ENCODE data around the gene VPS35L.

DNA sequence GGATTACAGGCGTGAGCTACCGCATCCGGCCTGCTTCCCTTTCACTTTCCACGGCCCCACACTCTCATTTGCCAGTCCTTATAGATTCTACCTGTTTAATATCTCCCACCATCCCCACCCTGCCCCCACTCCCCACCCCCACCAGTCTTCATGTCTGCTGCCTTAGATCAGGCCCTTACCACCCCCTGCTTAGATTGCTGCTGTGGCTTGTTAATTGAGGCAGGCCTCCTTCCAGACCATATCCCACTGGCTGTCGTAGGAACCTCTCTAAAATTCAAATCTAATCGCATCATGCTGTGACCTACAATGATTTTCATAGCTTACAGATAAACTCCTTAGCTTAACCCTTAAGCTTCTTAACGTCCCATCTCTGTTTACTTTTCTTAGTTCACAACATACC lies 167.5 kb downstream of the VPS35L start:
- TF ChIP-seq, protein P1, sequence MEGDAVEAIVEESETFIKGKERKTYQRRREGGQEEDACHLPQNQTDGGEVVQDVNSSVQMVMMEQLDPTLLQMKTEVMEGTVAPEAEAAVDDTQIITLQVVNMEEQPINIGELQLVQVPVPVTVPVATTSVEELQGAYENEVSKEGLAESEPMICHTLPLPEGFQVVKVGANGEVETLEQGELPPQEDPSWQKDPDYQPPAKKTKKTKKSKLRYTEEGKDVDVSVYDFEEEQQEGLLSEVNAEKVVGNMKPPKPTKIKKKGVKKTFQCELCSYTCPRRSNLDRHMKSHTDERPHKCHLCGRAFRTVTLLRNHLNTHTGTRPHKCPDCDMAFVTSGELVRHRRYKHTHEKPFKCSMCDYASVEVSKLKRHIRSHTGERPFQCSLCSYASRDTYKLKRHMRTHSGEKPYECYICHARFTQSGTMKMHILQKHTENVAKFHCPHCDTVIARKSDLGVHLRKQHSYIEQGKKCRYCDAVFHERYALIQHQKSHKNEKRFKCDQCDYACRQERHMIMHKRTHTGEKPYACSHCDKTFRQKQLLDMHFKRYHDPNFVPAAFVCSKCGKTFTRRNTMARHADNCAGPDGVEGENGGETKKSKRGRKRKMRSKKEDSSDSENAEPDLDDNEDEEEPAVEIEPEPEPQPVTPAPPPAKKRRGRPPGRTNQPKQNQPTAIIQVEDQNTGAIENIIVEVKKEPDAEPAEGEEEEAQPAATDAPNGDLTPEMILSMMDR (IDR thresholded peaks at IDR 0.05; ENCODE audit: insufficient read depth, low read depth, low read length), result no peak
- TF ChIP-seq EZH2 (IDR thresholded peaks at IDR 0.05; ENCODE audit: insufficient read depth, low read length), result no peak

Measured in astrocyte (in vitro differentiated cells and primary cell).